IPS-18c (cell line): ENCODE measurements around the gene CENPF.
"Not testable (repeated sequence)": the region's sequence is repeated elsewhere in the genome, so short reads cannot be mapped to it uniquely, and the experiment has no call there.

Experiments
- H3K4me3 ChIP-seq: 2 replicates; pipeline ENCODE4 v1.7.0; 2013; ENCODE audit warnings: low read depth, mild to moderate bottlenecking, low read length, moderate library complexity; ENCODE audit not compliant: insufficient read depth
- H3K9me3 ChIP-seq: one replicate; pipeline ENCODE4 v1.6.1; 2013; ENCODE audit warnings: mild to moderate bottlenecking, low read length, moderate library complexity; ENCODE audit not compliant: control insufficient read depth, insufficient read depth

CENPF gene

DNA sequence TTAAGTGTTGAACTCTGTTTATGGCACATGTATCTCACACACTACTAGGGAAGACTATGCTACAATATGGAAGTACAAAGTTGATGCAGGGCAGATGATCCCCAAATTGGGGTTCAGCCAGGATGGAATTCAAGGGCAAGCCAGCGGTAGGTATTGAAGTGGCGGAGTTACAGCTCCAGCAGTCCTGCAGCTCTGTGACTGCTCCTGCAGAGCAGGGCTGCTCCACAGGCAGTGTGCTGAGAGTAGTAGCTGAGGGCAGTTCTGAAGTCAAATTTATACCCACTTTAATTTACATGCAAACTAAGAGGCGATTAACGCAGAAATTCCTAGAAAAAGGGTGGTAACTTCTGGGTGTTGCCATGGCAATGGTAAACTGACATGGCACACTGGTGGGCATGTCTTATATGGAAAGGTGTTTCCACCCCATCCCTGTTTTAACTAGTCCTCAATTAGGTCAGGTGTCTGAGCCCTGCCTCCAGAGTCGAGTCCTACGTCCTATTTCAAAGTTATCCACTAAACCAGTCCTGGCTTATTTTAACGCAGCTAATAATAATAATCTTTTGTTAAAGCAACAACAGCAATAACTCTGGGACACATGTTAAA, 20.6 kb upstream of the CENPF start:
- Histone ChIP-seq H3K9me3 (no peaks in the 10 kb centered on the region), H3K4me3 (no peak overlapping the region)

- no peaks in the 10 kb centered on the region for H3K9me3 ChIP-seq
- no peak overlapping the region for H3K4me3 ChIP-seq
These were observed 19.9 kb upstream of the CENPF start for GRCh38 chr1:214583113-214583512.

DNA sequence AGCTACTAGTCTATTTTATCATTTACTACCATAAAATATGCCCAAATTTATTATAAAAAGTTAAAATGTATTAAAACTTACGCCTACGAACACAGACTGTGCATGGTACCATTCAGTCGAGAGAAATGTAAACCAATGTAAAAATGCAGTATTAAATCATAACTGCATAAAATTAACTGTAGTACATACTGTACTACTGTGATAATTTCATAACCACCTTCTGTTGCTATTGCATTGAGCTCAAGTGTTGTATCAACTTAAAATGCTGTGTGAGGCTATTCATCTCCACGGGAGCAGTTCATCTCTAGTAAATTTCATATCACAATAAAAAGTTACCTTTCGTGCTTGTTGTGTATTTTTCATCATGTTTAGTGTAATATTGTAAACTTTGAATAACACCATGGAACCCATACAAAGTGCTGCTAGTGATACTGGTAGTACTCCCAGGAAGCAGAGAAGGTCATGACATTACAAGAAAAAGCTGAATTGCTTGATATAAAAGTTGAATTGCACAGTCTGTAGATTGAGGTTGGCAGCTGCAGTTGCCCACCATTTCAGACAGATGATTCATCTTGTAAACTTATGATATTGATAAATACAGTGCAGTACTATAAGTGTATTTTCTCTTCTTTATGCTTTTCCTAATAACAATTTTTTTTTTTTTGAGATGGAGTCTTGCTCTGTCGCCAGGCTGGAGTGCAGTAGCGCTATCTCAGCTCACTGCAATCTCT, 19.0 kb upstream of the CENPF start:
- Histone ChIP-seq H3K9me3 (no peaks in the 10 kb centered on the region), H3K4me3 (no peak overlapping the region)

- Histone ChIP-seq H3K4me3 (no peak overlapping the region), H3K9me3 (no peaks in the 10 kb centered on the region)
These were observed 17.9 kb upstream of the CENPF start for GRCh38 chr1:214584805-214585766.

GRCh38 chr1:214586621-214587020, 16.4 kb upstream of the CENPF start:
- H3K4me3 ChIP-seq: no peak overlapping the region
- H3K9me3 ChIP-seq: no peaks in the 10 kb centered on the region

GRCh38 chr1:214587165-214587564, 15.8 kb upstream of the CENPF start:
- no peaks in the 10 kb centered on the region for H3K9me3 ChIP-seq
- H3K4me3 ChIP-seq: no peak overlapping the region

DNA sequence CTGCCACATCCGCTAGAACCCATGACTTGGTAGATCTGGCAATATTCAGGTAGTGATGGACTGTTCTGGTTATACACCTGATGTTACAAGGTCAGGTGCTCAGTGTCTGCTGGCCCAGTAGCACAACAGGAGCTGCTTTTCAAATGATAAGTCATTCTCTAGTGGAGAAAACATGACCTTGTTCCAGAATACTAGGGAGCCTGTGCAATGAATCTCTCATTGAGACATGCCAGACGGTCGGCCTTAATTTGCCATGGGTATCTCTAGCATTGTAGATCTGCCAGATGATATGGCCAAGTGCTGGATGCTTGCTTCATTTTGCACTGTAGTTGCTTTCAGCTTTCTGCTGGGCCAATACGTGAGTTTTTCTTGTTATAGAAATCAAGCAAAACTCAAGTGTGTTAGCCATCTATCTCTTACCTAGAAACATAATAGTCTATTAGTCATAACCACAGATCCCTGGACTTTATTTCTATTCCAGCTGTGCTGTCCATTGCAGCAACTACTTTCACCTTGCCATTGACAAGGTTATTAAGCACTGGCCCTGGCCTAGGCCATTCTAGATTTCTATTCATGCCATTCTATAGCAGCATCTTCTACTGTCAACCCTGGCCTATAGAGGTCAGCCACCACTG, 13.9 kb upstream of the CENPF start:
- H3K4me3 ChIP-seq: no peak overlapping the region
- no peaks in the 10 kb centered on the region for H3K9me3 ChIP-seq

GRCh38 chr1:214590696-214591095, 12.3 kb upstream of the CENPF start:
- H3K4me3 ChIP-seq: no peak overlapping the region
- no peaks in the 10 kb centered on the region for H3K9me3 ChIP-seq

- H3K9me3 ChIP-seq, H3K4me3 ChIP-seq: not testable (repeated sequence)
These were observed 11.1 kb upstream of the CENPF start for GRCh38 chr1:214591918-214592317.

DNA sequence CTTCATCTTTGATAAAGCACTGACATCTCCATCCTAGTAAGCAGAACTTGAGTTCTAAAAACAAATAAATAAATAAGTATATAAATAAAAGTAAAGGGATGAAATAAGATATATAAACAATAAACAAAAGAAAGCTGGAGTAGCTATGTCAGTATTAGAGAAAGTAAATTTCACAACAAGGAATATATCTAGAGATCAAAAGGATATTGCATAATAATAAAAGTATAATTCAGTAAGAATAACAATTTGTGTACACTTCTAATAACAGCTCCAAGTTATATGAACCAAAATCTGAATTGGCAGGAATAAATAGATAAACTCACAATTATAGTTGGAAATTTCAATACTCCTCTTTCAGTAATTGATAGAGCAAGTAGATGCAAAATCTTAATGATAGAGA, 9.8 kb upstream of the CENPF start:
- no peak overlapping the region for H3K4me3 ChIP-seq
- H3K9me3 ChIP-seq: no peaks in the 10 kb centered on the region

- H3K9me3 ChIP-seq: no peaks in the 10 kb centered on the region
- H3K4me3 ChIP-seq: peak overlapping the region; percentile 96
These were observed 841 bp downstream of the CENPF start for GRCh38 chr1:214603819-214604252.

DNA sequence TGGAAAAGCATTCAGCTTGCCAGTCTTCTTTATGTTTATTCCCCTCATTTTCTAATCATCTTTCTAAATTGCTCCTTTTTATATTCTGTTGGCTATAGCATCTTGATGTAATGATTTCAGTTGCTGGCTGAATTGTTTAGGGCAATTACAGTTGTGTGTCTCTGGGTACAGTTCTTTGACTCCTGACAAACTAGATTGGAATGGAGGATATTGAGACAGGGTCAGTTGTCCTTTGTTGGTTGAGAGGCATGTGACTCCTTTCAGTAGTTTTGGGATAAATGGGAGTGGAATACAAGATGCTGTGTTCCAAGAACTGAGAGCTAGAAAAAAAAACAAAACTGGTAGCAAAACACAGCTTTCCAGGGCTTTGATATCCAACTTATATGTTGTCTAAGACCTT, 1.5 kb downstream of the CENPF start:
- peak overlapping the region; percentile 96 for H3K4me3 ChIP-seq
- no peaks in the 10 kb centered on the region for H3K9me3 ChIP-seq

DNA sequence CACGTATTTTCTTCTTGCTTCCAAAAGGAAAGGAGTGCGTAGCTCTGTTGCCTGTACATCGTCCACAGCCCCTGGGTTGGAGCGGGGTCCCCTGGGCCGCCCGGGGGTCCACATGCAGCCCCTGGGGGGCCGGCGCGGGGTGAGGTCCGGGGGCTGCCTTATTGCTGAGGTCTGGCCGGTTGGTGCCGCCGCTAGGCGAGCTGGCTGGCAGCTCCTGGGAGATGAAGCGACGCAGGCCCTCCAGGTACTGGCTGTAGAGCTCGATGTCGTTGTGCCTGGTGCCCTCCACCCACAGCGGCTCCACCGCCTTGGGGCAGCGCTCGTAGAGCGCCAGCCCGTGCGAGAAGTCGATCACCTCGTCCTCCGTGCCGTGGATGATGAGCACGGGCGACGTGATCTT, 2.5 kb downstream of the CENPF start:
- not testable (repeated sequence) for H3K9me3 ChIP-seq, H3K4me3 ChIP-seq

DNA sequence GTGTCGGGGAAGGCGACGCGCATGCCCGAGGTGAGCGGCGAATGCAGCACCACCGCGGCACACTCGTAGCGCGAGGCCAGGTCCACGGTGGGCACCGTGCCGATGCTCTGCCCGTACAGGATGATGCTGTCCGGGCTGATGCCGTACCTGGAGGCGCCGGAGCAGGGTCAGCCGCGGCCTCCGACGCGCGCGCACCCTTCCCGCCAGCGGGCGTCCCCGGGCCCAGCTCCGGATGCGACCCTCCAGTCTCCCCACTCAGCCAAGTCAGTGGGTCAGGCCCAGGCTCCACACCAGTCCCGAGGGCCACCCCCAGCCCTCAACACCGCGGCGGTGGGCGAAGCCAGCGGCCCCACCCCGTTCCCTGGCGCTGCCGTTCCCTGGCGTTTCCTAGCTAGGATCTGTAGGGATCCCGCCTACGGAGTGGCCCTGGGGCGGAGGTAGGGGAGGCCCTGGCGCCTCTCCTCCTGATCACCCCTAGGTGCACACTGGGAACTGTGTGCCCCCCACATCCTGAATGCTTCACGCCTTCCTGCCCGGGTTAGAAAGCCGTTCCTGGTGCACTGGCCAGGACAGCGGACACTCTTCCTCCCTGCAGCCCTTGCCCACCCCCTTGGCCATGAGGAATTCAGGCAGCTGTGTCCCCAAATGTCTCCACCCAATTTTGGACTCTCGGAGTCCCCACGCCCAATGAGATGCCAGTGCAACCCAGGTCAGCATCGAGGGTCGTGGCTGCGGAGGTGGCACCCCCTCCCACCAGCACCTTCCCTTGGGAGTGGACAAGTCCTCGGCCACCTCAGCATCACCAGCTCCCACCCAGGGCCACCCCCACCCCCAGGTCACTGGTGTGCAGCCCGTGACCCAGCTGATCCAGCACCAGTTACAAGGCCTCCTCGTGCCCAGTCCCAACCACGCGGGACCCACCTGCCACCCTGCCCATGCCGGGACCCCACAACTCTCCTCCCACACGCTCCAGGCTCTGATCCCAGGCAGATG, 3.2 kb downstream of the CENPF start:
- not testable (repeated sequence) for H3K9me3 ChIP-seq

DNA sequence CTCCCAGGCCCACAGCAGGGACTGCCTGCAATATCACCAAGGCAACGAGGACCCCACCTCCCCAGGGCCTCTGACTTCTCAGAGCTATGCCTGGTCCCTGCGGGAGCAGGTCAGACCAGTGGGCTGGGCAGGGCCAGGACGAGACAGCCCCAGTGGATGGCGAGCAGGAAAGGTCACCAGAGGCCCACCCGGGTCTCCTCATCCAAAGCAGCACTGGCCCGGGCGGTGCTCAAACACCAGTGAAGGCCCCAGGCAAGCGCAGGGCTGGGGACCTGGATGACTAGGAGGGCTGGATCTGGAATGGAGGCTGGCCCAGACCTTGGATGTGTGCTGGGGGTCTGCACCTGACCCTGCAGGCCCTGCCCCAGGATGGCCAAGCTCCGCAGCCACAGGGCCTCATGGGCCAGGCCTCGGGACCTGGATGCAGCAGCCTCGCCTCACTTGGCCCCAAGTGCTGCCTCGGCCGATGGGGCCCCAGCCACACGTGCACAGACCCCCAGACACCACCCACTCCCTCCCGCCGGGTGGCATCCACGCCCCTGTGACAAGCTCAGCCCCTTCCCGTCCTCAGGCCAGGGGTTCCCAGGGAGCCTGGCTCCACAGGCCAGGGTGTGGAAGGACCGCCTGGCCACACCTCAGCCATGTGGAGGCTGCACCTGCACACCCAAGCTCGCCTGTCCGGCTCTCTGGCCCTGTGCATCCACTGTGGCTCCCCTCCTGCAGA, 4.7 kb downstream of the CENPF start:
- not testable (repeated sequence) for H3K4me3 ChIP-seq, H3K9me3 ChIP-seq

More for the DNA sequence above, 3.2 kb downstream of the CENPF start:
- H3K4me3 ChIP-seq: not testable (repeated sequence)
